Common myeloid progenitor, CD34-positive (primary cell): ENCODE data around the gene RNF11.
A peak's percentile ranks its signal among the peaks of the same experiment; 100 is the strongest.

Experiments
- CTCF ChIA-PET: fragments of 350-600 bp; sonication (Branson Sonifier 250); formaldehyde crosslinking; loops from one replicate; lab custom pipeline; 2021; ENCODE audit warnings: antibody characterized with exemption; lab: Charles Lee
- POLR2A ChIA-PET: fragments of 350-600 bp; sonication (Branson Sonifier 250); formaldehyde crosslinking; loops from one replicate; lab custom pipeline; 2021; ENCODE audit warnings: antibody characterized with exemption; lab: Charles Lee
- DNase-seq, 3 donors: peaks; one replicate each; pipeline versions ENCODE4 v3.0.0 to v3.0.0-alpha.2; 2013
- H3K27ac ChIP-seq, 2 experiments: 1 replicate in 1 of 2; 2 replicates in 1 of 2; pipeline ENCODE4 v1.7.0; 2013; ENCODE audit warnings: inconsistent platforms in 2 of 2, low read length in 2 of 2, mild to moderate bottlenecking in 2 of 2, low read depth in 1 of 2, moderate library complexity in 1 of 2; ENCODE audit not compliant: severe bottlenecking in 2 of 2, insufficient read depth in 1 of 2, poor library complexity in 1 of 2
- H3K27me3 ChIP-seq, 5 experiments: replicated peaks in 2 of 5; 1 replicate in 3 of 5; 2 replicates in 2 of 5; pipeline versions ENCODE4 v1.6.1 to v1.7.0; 2013; ENCODE audit warnings: low read length in 4 of 5, mild to moderate bottlenecking in 2 of 5, moderate library complexity in 2 of 5, inconsistent platforms in 1 of 5; ENCODE audit not compliant: insufficient read depth in 5 of 5, control insufficient read depth in 4 of 5
- H3K36me3 ChIP-seq, 4 experiments: 1 replicate in 2 of 4; 2 replicates in 2 of 4; pipeline versions ENCODE4 v1.6.1 to v1.7.0; 2013; ENCODE audit warnings: low read length in 3 of 4, control low read depth in 1 of 4, mild to moderate bottlenecking in 1 of 4; ENCODE audit not compliant: control insufficient read depth in 4 of 4, insufficient read depth in 4 of 4
- H3K4me1 ChIP-seq, 4 experiments: 1 replicate in 3 of 4; 2 replicates in 1 of 4; pipeline versions ENCODE4 v1.6.1 to v1.7.1; 2013; ENCODE audit warnings: low read length in 3 of 4, mild to moderate bottlenecking in 3 of 4, control low read depth in 1 of 4, inconsistent platforms in 1 of 4, moderate library complexity in 1 of 4; ENCODE audit not compliant: control insufficient read depth in 4 of 4, insufficient read depth in 4 of 4; ENCODE audit errors: control extremely low read depth in 1 of 4
- H3K4me3 ChIP-seq, 7 experiments: 1 replicate in 4 of 7; 2 replicates in 3 of 7; pipeline versions ENCODE4 v1.5.1 to v1.7.0; 2013; ENCODE audit warnings: mild to moderate bottlenecking in 7 of 7, low read length in 6 of 7, moderate library complexity in 6 of 7, inconsistent platforms in 2 of 7, low read depth in 2 of 7, control low read depth in 1 of 7; ENCODE audit not compliant: insufficient read depth in 4 of 7, control insufficient read depth in 1 of 7; ENCODE audit errors: extremely low read depth in 1 of 7
- H3K9me3 ChIP-seq, 5 experiments: 1 replicate in 4 of 5; 2 replicates in 1 of 5; pipeline versions ENCODE4 v1.6.1 to v1.7.1; 2013; ENCODE audit warnings: low read length in 4 of 5, mild to moderate bottlenecking in 2 of 5, inconsistent platforms in 1 of 5, low read depth in 1 of 5, moderate library complexity in 1 of 5; ENCODE audit not compliant: control insufficient read depth in 4 of 5, insufficient read depth in 2 of 5; ENCODE audit errors: control extremely low read depth in 1 of 5
- WGBS: methylation state at CpG from one replicate; pipeline ENCODE4 v1.1.5; 2013; ENCODE audit not compliant: insufficient coverage; 5-methylcytosine and 5-hydroxymethylcytosine counted together

RNF11 gene

GRCh38 chr1:51303315-51303714 is 67.2 kb downstream of the RNF11 start:
- Histone ChIP-seq H3K27ac (no peak overlapping the region), H3K9me3 (peaks cover 0 to 4% (median 0%) of the 10 kb centered on the region in 5 experiments), H3K27me3 (no peaks in the 10 kb centered on the region), H3K36me3 (no peaks in the 10 kb centered on the region), H3K4me1 (peaks cover 0 to 63% (median 54%) of the 10 kb centered on the region in 4 experiments), H3K4me3 (peak overlapping the region in 2 of 7 experiments; percentile 7 to 43)
- 100% methylated on average over 2 of the region's 6 CpGs for WGBS
- POLR2A ChIA-PET = no interaction called here
- CTCF ChIA-PET = no interaction called here
- DNase-seq = no peak

GRCh38 chr1:51303751-51304251 is 67.7 kb downstream of the RNF11 start:
- Histone ChIP-seq H3K4me3 (peak overlapping the region in 3 of 7 experiments; percentile 7 to 46 (median 43)), H3K27ac (peak overlapping the region in 1 of 2 experiments; percentile 51), H3K9me3 (peaks cover 0 to 4% (median 0%) of the 10 kb centered on the region in 5 experiments), H3K36me3 (no peaks in the 10 kb centered on the region), H3K4me1 (peaks cover 0 to 62% (median 54%) of the 10 kb centered on the region in 4 experiments), H3K27me3 (no peaks in the 10 kb centered on the region)
- WGBS = 16% methylated on average over 6 of the region's 8 CpGs
- peak; percentile 74 to 92 (median 92) for DNase-seq
- ChIA-PET POLR2A (no interaction called here), CTCF (no interaction called here)

GRCh38 chr1:51304360-51304759 is 68.3 kb downstream of the RNF11 start:
- POLR2A ChIA-PET = no interaction called here
- DNase-seq = no peak

GRCh38 chr1:51305371-51305823 is 69.3 kb downstream of the RNF11 start:
- Histone ChIP-seq H3K4me1 (peaks cover 0 to 48% (median 42%) of the 10 kb centered on the region in 4 experiments), H3K27ac (no peak overlapping the region), H3K27me3 (no peaks in the 10 kb centered on the region), H3K9me3 (no peaks in the 10 kb centered on the region), H3K36me3 (no peaks in the 10 kb centered on the region), H3K4me3 (no peak overlapping the region)
- WGBS = 82% methylated on average over 3 of the region's 4 CpGs
- POLR2A ChIA-PET = no interaction called here
- CTCF ChIA-PET = interaction anchor here (0.8 to 3.2 kb wide), 3 partner anchors 9 to 17 kb away, joined by 3 to 33 read pairs (median 4); no protein-coding TSS in a partner anchor
- DNase-seq = no peak

More at GRCh38 chr1:51304360-51304759, 68.3 kb downstream of the RNF11 start:
- WGBS = no CpG with 5 or more reads among the region's 1 CpG
- Histone ChIP-seq H3K4me3 (no peak overlapping the region), H3K36me3 (no peaks in the 10 kb centered on the region), H3K4me1 (peaks cover 0 to 57% (median 51%) of the 10 kb centered on the region in 4 experiments), H3K9me3 (peaks cover 0 to under 1% (median 0%) of the 10 kb centered on the region in 5 experiments), H3K27me3 (no peaks in the 10 kb centered on the region), H3K27ac (no peak overlapping the region)
- CTCF ChIA-PET = interaction anchor here (3.2 kb wide), 1 partner anchor 8 kb away, joined by 33 read pairs; no protein-coding TSS in a partner anchor

GRCh38 chr1:51306950-51307349 is 70.9 kb downstream of the RNF11 start:
- 94% methylated on average over 4 of the region's 5 CpGs for WGBS
- no peaks in the 10 kb centered on the region for H3K27me3 ChIP-seq
- peaks cover 0 to 45% (median 40%) of the 10 kb centered on the region in 4 experiments for H3K4me1 ChIP-seq
- no peaks in the 10 kb centered on the region for H3K36me3 ChIP-seq
- no peak for DNase-seq
- no peak overlapping the region for H3K4me3 ChIP-seq
- CTCF ChIA-PET = interaction anchor here (1.2 to 3.2 kb wide), 2 partner anchors 10 to 11 kb away, joined by 6 to 33 read pairs; no protein-coding TSS in a partner anchor
- no peaks in the 10 kb centered on the region for H3K9me3 ChIP-seq
- POLR2A ChIA-PET = interaction anchor here (0.6 kb wide), 1 partner anchor 103 kb away, joined by 3 read pairs; no protein-coding TSS in a partner anchor
- H3K27ac ChIP-seq = no peak overlapping the region

- Histone ChIP-seq H3K9me3 (no peaks in the 10 kb centered on the region), H3K4me3 (no peak overlapping the region), H3K27me3 (no peaks in the 10 kb centered on the region), H3K27ac (no peak overlapping the region), H3K36me3 (no peaks in the 10 kb centered on the region), H3K4me1 (peaks cover 0 to 43% (median 38%) of the 10 kb centered on the region in 4 experiments)
- POLR2A ChIA-PET = no interaction called here
- no peak for DNase-seq
- 97% methylated on average over 6 of the region's 6 CpGs for WGBS
- CTCF ChIA-PET = interaction anchor here (1.3 kb wide), 2 partner anchors 12 to 39 kb away, joined by 3 to 4 read pairs; no protein-coding TSS in a partner anchor
These were observed 72.6 kb downstream of the RNF11 start for GRCh38 chr1:51308636-51309035.

GRCh38 chr1:51309291-51309690 is 73.2 kb downstream of the RNF11 start:
- Histone ChIP-seq H3K27me3 (no peaks in the 10 kb centered on the region), H3K4me1 (peaks cover under 1 to 44% (median 39%) of the 10 kb centered on the region in 4 experiments), H3K4me3 (no peak overlapping the region), H3K36me3 (no peaks in the 10 kb centered on the region), H3K27ac (no peak overlapping the region), H3K9me3 (no peaks in the 10 kb centered on the region)
- CTCF ChIA-PET = interaction anchor here (1.3 kb wide), 2 partner anchors 13 to 38 kb away, joined by 3 to 4 read pairs; no protein-coding TSS in a partner anchor
- WGBS = 100% methylated on average over 6 of the region's 8 CpGs
- POLR2A ChIA-PET = no interaction called here
- DNase-seq = no peak
